Measurements from ENCODE around the gene DLGAP1.

Gene DLGAP1

DNA sequence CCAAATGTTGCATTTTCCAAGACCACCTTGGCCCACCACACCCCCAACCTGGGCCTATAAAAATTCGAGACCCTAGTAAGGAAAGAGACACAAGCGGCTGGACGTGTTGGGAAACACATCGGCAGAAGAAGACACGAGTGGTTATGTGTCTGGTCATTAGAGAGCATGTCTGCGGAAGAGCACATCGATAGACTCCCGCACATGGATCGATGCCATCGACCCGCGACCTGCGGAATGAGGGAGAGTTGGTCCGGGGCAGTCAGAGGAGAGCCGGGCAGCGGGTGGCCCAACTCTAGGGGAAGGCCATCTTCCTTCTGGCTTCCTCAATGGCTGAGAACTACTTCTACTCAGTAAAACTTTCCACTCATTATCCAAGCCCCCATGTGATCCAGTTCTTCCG is 785.7 kb downstream of the DLGAP1 start:
- Histone ChIP-seq H3K4me2 (ENCODE audit: low read length) (no peak overlapping the region), H2AFZ (ENCODE audit: low read depth, low read length) (no peak overlapping the region), H3K9ac (ENCODE audit: low read length) (no peak overlapping the region), H3K79me2 (ENCODE audit: low read length) (no peaks in the 10 kb centered on the region), H3K27me3 (ENCODE audit: low read depth, low read length) (no peaks in the 10 kb centered on the region), H3K9me3 (ENCODE audit: insufficient read depth, low read length) (no peaks in the 10 kb centered on the region), H3K27ac (ENCODE audit: low read length) (no peak overlapping the region), H3K36me3 (replicated peaks; ENCODE audit: low read depth, low read length) (no peaks in the 10 kb centered on the region), H3K4me1 (ENCODE audit: low read length) (peaks cover 18% of the 10 kb centered on the region), H4K20me1 (ENCODE audit: insufficient read depth, low read length) (no peaks in the 10 kb centered on the region), H3K4me3 (ENCODE audit: low read length) (no peak overlapping the region)
- no peak for TF ChIP-seq EZH2phosphoT487 (IDR thresholded peaks at IDR 0.05; ENCODE audit: low read depth)
- TF ChIP-seq, protein P1, sequence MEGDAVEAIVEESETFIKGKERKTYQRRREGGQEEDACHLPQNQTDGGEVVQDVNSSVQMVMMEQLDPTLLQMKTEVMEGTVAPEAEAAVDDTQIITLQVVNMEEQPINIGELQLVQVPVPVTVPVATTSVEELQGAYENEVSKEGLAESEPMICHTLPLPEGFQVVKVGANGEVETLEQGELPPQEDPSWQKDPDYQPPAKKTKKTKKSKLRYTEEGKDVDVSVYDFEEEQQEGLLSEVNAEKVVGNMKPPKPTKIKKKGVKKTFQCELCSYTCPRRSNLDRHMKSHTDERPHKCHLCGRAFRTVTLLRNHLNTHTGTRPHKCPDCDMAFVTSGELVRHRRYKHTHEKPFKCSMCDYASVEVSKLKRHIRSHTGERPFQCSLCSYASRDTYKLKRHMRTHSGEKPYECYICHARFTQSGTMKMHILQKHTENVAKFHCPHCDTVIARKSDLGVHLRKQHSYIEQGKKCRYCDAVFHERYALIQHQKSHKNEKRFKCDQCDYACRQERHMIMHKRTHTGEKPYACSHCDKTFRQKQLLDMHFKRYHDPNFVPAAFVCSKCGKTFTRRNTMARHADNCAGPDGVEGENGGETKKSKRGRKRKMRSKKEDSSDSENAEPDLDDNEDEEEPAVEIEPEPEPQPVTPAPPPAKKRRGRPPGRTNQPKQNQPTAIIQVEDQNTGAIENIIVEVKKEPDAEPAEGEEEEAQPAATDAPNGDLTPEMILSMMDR (IDR thresholded peaks at IDR 0.05; ENCODE audit: low read depth, low read length): no peak

DNA sequence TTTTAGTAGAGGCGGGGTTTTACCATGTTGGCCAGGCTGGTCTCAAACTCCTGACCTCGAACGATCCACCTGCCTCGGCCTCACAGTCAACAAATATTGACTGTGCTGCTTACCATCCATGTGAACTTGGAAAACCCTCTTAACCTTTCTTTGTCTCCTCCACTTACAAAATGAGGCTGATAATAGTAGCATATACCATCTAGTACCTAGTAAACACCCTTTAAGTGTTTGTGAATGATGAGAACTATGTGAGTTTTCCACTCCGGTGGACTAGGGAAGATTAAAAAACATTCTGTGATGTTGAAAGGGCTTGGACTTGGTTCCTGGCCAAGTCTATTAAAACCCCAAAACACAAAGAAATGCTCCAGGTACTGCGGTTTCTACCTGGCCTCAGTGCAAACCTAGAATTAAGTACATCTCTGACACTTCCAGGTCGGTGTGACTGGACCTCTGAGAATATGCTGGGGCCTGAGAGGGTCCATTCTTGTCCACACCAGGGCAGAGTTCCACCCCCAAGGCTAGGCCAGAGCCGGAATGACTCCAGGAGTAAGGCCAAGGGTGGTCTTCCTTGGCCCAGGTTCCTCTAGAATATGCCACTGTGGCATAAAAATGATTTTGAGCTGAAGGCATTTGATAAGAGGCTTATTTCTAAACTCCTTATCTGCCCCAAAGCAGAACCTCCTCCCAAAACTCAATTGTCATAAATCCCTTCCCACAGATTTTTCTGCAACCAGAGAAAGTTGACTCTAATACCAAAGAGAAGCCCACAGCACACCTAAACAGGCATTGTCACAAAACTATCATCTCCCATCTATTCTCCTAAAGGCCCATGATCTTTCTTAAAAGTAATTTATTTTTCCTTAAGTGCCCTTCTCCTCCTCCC is 787.6 kb downstream of the DLGAP1 start:
- Histone ChIP-seq H4K20me1 (ENCODE audit: insufficient read depth, low read length) (no peaks in the 10 kb centered on the region), H3K9me3 (ENCODE audit: insufficient read depth, low read length) (no peaks in the 10 kb centered on the region), H3K4me3 (ENCODE audit: low read length) (no peak overlapping the region), H3K4me2 (ENCODE audit: low read length) (no peak overlapping the region), H2AFZ (ENCODE audit: low read depth, low read length) (no peak overlapping the region), H3K36me3 (replicated peaks; ENCODE audit: low read depth, low read length) (no peaks in the 10 kb centered on the region), H3K27me3 (ENCODE audit: low read depth, low read length) (no peaks in the 10 kb centered on the region), H3K27ac (ENCODE audit: low read length) (no peak overlapping the region), H3K4me1 (ENCODE audit: low read length) (peaks cover 21% of the 10 kb centered on the region), H3K79me2 (ENCODE audit: low read length) (no peaks in the 10 kb centered on the region), H3K9ac (ENCODE audit: low read length) (no peak overlapping the region)
- TF ChIP-seq, protein P1 (IDR thresholded peaks at IDR 0.05; ENCODE audit: low read depth, low read length): no peak
- TF ChIP-seq EZH2phosphoT487 (IDR thresholded peaks at IDR 0.05; ENCODE audit: low read depth): no peak

DNA sequence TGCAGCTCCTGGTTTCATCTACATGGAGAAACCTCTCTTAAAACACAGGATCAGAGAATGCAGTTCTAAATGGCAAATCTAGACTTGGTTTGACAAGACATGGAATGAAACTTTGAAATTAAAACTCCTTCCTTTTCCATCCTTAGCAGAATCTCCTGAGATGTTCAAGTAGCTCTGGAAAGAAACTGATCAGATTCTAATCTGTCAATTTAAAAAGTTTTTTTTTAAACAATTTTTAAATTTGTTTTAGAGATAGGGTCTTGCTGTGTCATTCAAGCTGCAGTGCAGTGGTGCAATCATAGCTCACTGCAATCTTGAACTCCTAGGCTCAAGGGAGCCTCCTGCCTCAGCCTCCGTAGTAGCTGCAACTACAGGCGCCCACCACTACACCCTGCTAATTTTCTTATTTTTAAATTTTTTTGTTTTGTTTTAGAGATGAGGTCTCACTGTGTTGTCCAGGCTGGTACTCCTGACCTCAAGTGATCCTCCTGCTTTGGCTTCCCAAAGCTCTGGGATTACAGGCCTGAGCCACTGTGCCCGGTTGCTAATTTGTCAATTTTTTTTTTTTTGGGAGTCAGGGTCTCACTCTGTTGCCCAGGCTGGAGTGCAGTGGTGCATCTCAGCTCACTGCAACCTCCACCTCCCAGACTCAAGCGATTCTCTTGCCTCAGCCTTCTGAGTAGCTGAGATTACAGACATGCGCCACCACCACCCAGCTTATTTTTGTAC is 788.4 kb downstream of the DLGAP1 start:
- Histone ChIP-seq H3K9ac (ENCODE audit: low read length) (no peak overlapping the region), H2AFZ (ENCODE audit: low read depth, low read length) (no peak overlapping the region), H3K4me1 (ENCODE audit: low read length) (peaks cover 21% of the 10 kb centered on the region), H3K79me2 (ENCODE audit: low read length) (no peaks in the 10 kb centered on the region), H3K4me3 (ENCODE audit: low read length) (no peak overlapping the region), H3K27ac (ENCODE audit: low read length) (no peak overlapping the region), H3K36me3 (replicated peaks; ENCODE audit: low read depth, low read length) (no peaks in the 10 kb centered on the region), H4K20me1 (ENCODE audit: insufficient read depth, low read length) (no peaks in the 10 kb centered on the region), H3K27me3 (ENCODE audit: low read depth, low read length) (no peaks in the 10 kb centered on the region), H3K9me3 (ENCODE audit: insufficient read depth, low read length) (no peaks in the 10 kb centered on the region), H3K4me2 (ENCODE audit: low read length) (0 out of 2 replicates have a peak overlapping the region, but pooled peaks have one; percentile 89)
- TF ChIP-seq, protein P1 (IDR thresholded peaks at IDR 0.05; ENCODE audit: low read depth, low read length): no peak
- TF ChIP-seq EZH2phosphoT487 (IDR thresholded peaks at IDR 0.05; ENCODE audit: low read depth): no peak
